ENCODE data around the gene CMTM5.

Gene CMTM5

DNA sequence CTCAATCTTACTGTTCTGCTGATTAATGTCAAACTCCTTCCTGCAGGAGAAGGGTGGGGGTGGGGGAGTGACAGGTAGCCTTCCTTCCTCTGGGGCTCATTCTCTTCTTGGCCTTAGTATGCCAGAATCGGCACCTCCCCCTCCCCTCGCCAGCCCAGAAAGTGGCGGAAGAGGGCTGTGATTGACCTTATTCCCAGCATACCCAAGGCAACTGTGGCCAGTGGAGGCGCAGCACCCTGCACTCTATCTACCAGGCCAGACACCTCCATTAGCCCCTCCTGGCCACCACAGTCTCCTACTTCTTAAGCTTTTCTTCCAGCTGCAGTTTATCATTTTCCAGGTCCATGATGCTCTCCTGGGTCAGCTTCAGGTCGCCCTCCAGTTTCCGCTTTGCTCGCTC, 15.8 kb downstream of the CMTM5 start:
- H2BK120ac ChIP-seq (ENCODE audit: insufficient read depth, low read length, poor library complexity), result no peak overlapping the region
- no peaks in the 10 kb centered on the region for H3K4me1 ChIP-seq (ENCODE audit: control insufficient read depth in 1 of 2, insufficient read depth in 2 of 2, low read length in 2 of 2)
- H2AFZ ChIP-seq (ENCODE audit: insufficient read depth, low read length, poor library complexity), result no peak overlapping the region
- H3K27ac ChIP-seq (ENCODE audit: low read depth, low read length), result no peak overlapping the region
- no peaks in the 10 kb centered on the region for H3K79me2 ChIP-seq (ENCODE audit: control insufficient read depth, insufficient read depth, low read length, poor library complexity)
- no peak overlapping the region for H3K9ac ChIP-seq (ENCODE audit: low read length)
- no peak for DNase-seq
- no peaks in the 10 kb centered on the region for H3K27me3 ChIP-seq (ENCODE audit: insufficient read depth, low read length)
- H2BK5ac ChIP-seq (ENCODE audit: low read depth, low read length, poor library complexity), result no peak overlapping the region
- no peak overlapping the region for H2AK5ac ChIP-seq (ENCODE audit: low read length)
- H3K23ac ChIP-seq (ENCODE audit: low read length), result no peak overlapping the region
- no peaks in the 10 kb centered on the region for H3K79me1 ChIP-seq (ENCODE audit: low read length)
- H3K14ac ChIP-seq (ENCODE audit: low read length), result no peak overlapping the region
- no peak overlapping the region for H3K18ac ChIP-seq (ENCODE audit: low read length)
- H4K12ac ChIP-seq (ENCODE audit: low read depth, low read length), result no peak overlapping the region
- H2BK12ac ChIP-seq (ENCODE audit: low read length), result no peak overlapping the region
- no peak overlapping the region for H3K4me3 ChIP-seq (ENCODE audit: low read depth, low read length)
- no peak overlapping the region for H3K4ac ChIP-seq (ENCODE audit: low read depth, low read length)
- H3K4me2 ChIP-seq (ENCODE audit: low read length), result no peak overlapping the region
- WGBS (ENCODE audit: extremely low coverage, insufficient coverage, insufficient read length), result no CpG with 5 or more reads among the region's 7 CpGs
- H4K8ac ChIP-seq (ENCODE audit: low read depth, low read length), result no peak overlapping the region
- peaks cover 3% of the 10 kb centered on the region for H3K9me3 ChIP-seq (ENCODE audit: insufficient read depth, low read depth, low read length)
- no peaks in the 10 kb centered on the region for H3K36me3 ChIP-seq (ENCODE audit: control insufficient read depth in 1 of 2, insufficient read depth in 2 of 2, low read length in 2 of 2)
- no peak overlapping the region for H4K91ac ChIP-seq (ENCODE audit: low read depth, low read length)

DNA sequence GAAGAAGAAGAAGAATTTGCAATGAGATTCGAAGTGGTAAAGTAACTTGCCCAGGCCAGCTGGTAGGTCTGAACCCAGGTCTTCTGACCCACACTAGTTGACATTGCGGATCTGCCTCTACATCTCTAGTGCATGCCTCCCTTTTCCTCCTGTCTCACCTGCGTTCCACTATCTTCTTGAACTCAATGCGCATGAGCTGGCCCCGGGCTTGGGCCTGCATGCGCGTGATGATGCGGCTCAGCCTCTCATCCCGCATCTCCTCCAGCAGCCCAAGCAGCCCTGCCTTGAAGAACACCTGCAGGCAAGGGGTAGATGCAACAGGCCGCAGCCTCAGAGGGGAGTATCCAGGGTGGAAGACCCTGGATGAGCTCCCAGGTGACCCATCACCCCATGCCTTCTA, 19.3 kb downstream of the CMTM5 start:
- no CpG with 5 or more reads among the region's 10 CpGs for WGBS (ENCODE audit: extremely low coverage, insufficient coverage, insufficient read length)
- H3K36me3 ChIP-seq (ENCODE audit: control insufficient read depth in 1 of 2, insufficient read depth in 2 of 2, low read length in 2 of 2), result no peaks in the 10 kb centered on the region
- no peak overlapping the region for H2BK120ac ChIP-seq (ENCODE audit: insufficient read depth, low read length, poor library complexity)
- no peaks in the 10 kb centered on the region for H3K79me1 ChIP-seq (ENCODE audit: low read length)
- no peak overlapping the region for H2BK5ac ChIP-seq (ENCODE audit: low read depth, low read length, poor library complexity)
- no peak overlapping the region for H2BK12ac ChIP-seq (ENCODE audit: low read length)
- H3K14ac ChIP-seq (ENCODE audit: low read length), result no peak overlapping the region
- no peaks in the 10 kb centered on the region for H3K4me1 ChIP-seq (ENCODE audit: control insufficient read depth in 1 of 2, insufficient read depth in 2 of 2, low read length in 2 of 2)
- no peak overlapping the region for H3K4me3 ChIP-seq (ENCODE audit: low read depth, low read length)
- H2AK5ac ChIP-seq (ENCODE audit: low read length), result no peak overlapping the region
- no peak overlapping the region for H3K23ac ChIP-seq (ENCODE audit: low read length)
- no peak overlapping the region for H3K18ac ChIP-seq (ENCODE audit: low read length)
- no peak overlapping the region for H2AFZ ChIP-seq (ENCODE audit: insufficient read depth, low read length, poor library complexity)
- H3K9ac ChIP-seq (ENCODE audit: low read length), result no peak overlapping the region
- peaks cover 6% of the 10 kb centered on the region for H3K9me3 ChIP-seq (ENCODE audit: insufficient read depth, low read depth, low read length)
- H3K27ac ChIP-seq (ENCODE audit: low read depth, low read length), result no peak overlapping the region
- H3K4ac ChIP-seq (ENCODE audit: low read depth, low read length), result no peak overlapping the region
- H3K79me2 ChIP-seq (ENCODE audit: control insufficient read depth, insufficient read depth, low read length, poor library complexity), result no peaks in the 10 kb centered on the region
- no peaks in the 10 kb centered on the region for H3K27me3 ChIP-seq (ENCODE audit: insufficient read depth, low read length)
- no peak overlapping the region for H4K12ac ChIP-seq (ENCODE audit: low read depth, low read length)
- no peak overlapping the region for H4K8ac ChIP-seq (ENCODE audit: low read depth, low read length)
- H4K91ac ChIP-seq (ENCODE audit: low read depth, low read length), result no peak overlapping the region
- no peak overlapping the region for H3K4me2 ChIP-seq (ENCODE audit: low read length)
- DNase-seq, result peak; percentile 51 to 79

DNA sequence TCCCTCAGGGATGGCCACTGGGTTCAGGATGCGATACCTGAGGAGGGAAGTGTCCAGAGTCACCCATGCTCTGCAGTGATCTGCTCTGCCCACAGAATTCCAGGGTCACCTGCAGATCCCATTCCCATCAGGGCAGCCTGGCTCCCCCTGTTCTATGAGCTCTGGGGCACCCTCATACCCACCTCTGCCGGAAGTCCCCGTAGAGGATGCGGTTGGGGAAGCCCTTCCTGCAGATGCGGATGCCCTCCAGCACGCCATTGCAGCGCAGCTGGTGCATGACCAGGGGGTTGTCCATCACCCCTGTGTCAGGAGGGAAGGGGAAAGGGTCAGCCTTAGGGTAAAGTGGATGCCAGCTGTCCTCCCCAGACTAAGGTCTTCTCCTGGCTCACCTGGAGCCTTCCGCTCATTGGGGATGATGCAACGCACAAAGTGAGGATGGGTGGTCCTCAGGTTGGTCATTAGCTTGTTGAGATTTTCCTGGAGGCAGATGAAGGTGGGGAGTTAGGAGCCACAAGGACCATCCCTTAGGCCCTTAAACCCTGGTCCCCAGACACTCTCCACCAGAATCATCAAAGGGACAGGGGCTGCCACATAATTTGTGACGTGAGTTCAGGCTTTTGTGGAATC, 20.0 kb downstream of the CMTM5 start:
- Histone ChIP-seq H3K9ac (ENCODE audit: low read length) (no peak overlapping the region), H4K12ac (ENCODE audit: low read depth, low read length) (no peak overlapping the region), H3K4me1 (ENCODE audit: control insufficient read depth in 1 of 2, insufficient read depth in 2 of 2, low read length in 2 of 2) (no peaks in the 10 kb centered on the region), H3K27ac (ENCODE audit: low read depth, low read length) (no peak overlapping the region), H3K4me3 (ENCODE audit: low read depth, low read length) (no peak overlapping the region), H2BK5ac (ENCODE audit: low read depth, low read length, poor library complexity) (no peak overlapping the region), H3K14ac (ENCODE audit: low read length) (no peak overlapping the region), H3K9me3 (ENCODE audit: insufficient read depth, low read depth, low read length) (peaks cover 6% of the 10 kb centered on the region), H2AK5ac (ENCODE audit: low read length) (no peak overlapping the region), H3K79me2 (ENCODE audit: control insufficient read depth, insufficient read depth, low read length, poor library complexity) (no peaks in the 10 kb centered on the region), H2BK120ac (ENCODE audit: insufficient read depth, low read length, poor library complexity) (no peak overlapping the region), H3K4me2 (ENCODE audit: low read length) (no peak overlapping the region), H4K8ac (ENCODE audit: low read depth, low read length) (no peak overlapping the region), H3K18ac (ENCODE audit: low read length) (no peak overlapping the region), H2BK12ac (ENCODE audit: low read length) (no peak overlapping the region), H3K23ac (ENCODE audit: low read length) (no peak overlapping the region), H2AFZ (ENCODE audit: insufficient read depth, low read length, poor library complexity) (no peak overlapping the region), H3K36me3 (ENCODE audit: control insufficient read depth in 1 of 2, insufficient read depth in 2 of 2, low read length in 2 of 2) (no peaks in the 10 kb centered on the region), H3K4ac (ENCODE audit: low read depth, low read length) (no peak overlapping the region), H4K91ac (ENCODE audit: low read depth, low read length) (no peak overlapping the region), H3K27me3 (ENCODE audit: insufficient read depth, low read length) (no peaks in the 10 kb centered on the region), H3K79me1 (ENCODE audit: low read length) (no peaks in the 10 kb centered on the region)
- WGBS (ENCODE audit: extremely low coverage, insufficient coverage, insufficient read length), result no CpG with 5 or more reads among the region's 10 CpGs
- no peak for DNase-seq

DNA sequence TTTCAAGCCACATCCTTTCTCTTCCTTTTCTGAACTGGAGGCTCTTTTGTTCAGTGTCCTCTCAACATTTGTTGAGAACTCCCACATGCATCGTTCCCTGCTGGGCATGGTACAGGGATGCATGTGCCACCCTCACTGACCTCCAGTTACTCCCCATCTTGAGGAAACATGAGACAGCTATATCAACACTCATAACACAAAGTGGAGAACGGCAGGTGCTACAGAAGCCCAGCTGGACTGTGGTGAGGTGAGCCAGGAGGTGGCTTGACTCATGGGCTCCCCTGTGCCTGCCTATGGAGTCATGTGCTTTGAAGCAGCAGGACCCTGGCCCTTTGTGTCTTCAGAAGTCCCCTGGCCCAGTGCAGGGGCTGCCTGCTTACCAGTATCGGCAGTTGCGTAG, 21.5 kb downstream of the CMTM5 start:
- H4K12ac ChIP-seq (ENCODE audit: low read depth, low read length), result no peak overlapping the region
- peak overlapping the region; percentile 2 for H2AFZ ChIP-seq (ENCODE audit: insufficient read depth, low read length, poor library complexity)
- no peak overlapping the region for H3K23ac ChIP-seq (ENCODE audit: low read length)
- no peak overlapping the region for H3K18ac ChIP-seq (ENCODE audit: low read length)
- no peak overlapping the region for H2BK5ac ChIP-seq (ENCODE audit: low read depth, low read length, poor library complexity)
- H3K9ac ChIP-seq (ENCODE audit: low read length), result no peak overlapping the region
- H2BK12ac ChIP-seq (ENCODE audit: low read length), result no peak overlapping the region
- H2AK5ac ChIP-seq (ENCODE audit: low read length), result no peak overlapping the region
- no peak for DNase-seq
- H3K4ac ChIP-seq (ENCODE audit: low read depth, low read length), result no peak overlapping the region
- H3K79me2 ChIP-seq (ENCODE audit: control insufficient read depth, insufficient read depth, low read length, poor library complexity), result no peaks in the 10 kb centered on the region
- WGBS (ENCODE audit: extremely low coverage, insufficient coverage, insufficient read length), result no CpG with 5 or more reads among the region's 4 CpGs
- H3K4me2 ChIP-seq (ENCODE audit: low read length), result no peak overlapping the region
- H3K27me3 ChIP-seq (ENCODE audit: insufficient read depth, low read length), result no peaks in the 10 kb centered on the region
- H3K4me1 ChIP-seq (ENCODE audit: control insufficient read depth in 1 of 2, insufficient read depth in 2 of 2, low read length in 2 of 2), result no peaks in the 10 kb centered on the region
- H3K9me3 ChIP-seq (ENCODE audit: insufficient read depth, low read depth, low read length), result peaks cover 6% of the 10 kb centered on the region
- no peak overlapping the region for H3K4me3 ChIP-seq (ENCODE audit: low read depth, low read length)
- H2BK120ac ChIP-seq (ENCODE audit: insufficient read depth, low read length, poor library complexity), result no peak overlapping the region
- H3K36me3 ChIP-seq (ENCODE audit: control insufficient read depth in 1 of 2, insufficient read depth in 2 of 2, low read length in 2 of 2), result no peaks in the 10 kb centered on the region
- H4K8ac ChIP-seq (ENCODE audit: low read depth, low read length), result no peak overlapping the region
- H3K79me1 ChIP-seq (ENCODE audit: low read length), result no peaks in the 10 kb centered on the region
- H3K14ac ChIP-seq (ENCODE audit: low read length), result no peak overlapping the region
- no peak overlapping the region for H3K27ac ChIP-seq (ENCODE audit: low read depth, low read length)
- no peak overlapping the region for H4K91ac ChIP-seq (ENCODE audit: low read depth, low read length)

Data from trophoblast cell (in vitro differentiated cells and primary cell).